Ovary (tissue), 9 donors: ENCODE measurements around the gene NANS. TPM values are rescaled to one million over a fixed set of nuclear protein-coding genes. Genes with fewer than 3 reads are reported as not detected.
"Not testable (repeated sequence)": the region's sequence is repeated elsewhere in the genome, so short reads cannot be mapped to it uniquely, and the experiment has no call there.

Experiments
- DNase-seq, 5 donors: peaks; one replicate each; pipeline ENCODE4 v3.0.0-alpha.2; 2019 to 2020
- H3K27ac ChIP-seq, 2 donors: fragments of 200-600 bp; one replicate each; pipeline versions ENCODE4 v1.5.1 to v1.8.0; 2019 to 2022
- H3K27me3 ChIP-seq: fragments of 200-600 bp; one replicate; pipeline ENCODE4 v1.8.0; 2022
- H3K36me3 ChIP-seq: fragments of 200-600 bp; sonication (generic); one replicate; pipeline ENCODE4 v1.5.1; 2019
- H3K4me1 ChIP-seq: one replicate; pipeline ENCODE4 v1.8.1; 2013; ENCODE audit warnings: mild to moderate bottlenecking, moderate library complexity; ENCODE audit not compliant: insufficient read depth
- H3K4me3 ChIP-seq: fragments of 200-600 bp; sonication (generic); one replicate; pipeline ENCODE4 v1.5.1; 2017
- H3K9me3 ChIP-seq, 2 donors: fragments of 200-600 bp in 1 of 2; sonication (generic) in 1 of 2; one replicate each; pipeline versions ENCODE4 v1.5.1 to v1.8.1; 2013 to 2019; ENCODE audit warnings: mild to moderate bottlenecking in 1 of 2, moderate library complexity in 1 of 2
- CTCF ChIP-seq, 3 donors: fragments of 450-650 bp in 2 of 3; fragments of 200-600 bp in 1 of 3; IDR thresholded peaks; one replicate each; pipeline versions ENCODE4 v1.5.1 to v1.8.0; 2016 to 2022; ENCODE audit warnings: antibody characterized with exemption in 3 of 3, mild to moderate bottlenecking in 1 of 3
- EP300 ChIP-seq: sonication (generic); formaldehyde crosslinking; IDR thresholded peaks from one replicate; pipeline ENCODE4 v1.6.1; 2017; ENCODE audit warnings: antibody characterized with exemption
- POLR2A ChIP-seq: fragments of 450-650 bp; IDR thresholded peaks from one replicate; pipeline ENCODE4 v1.6.1; 2017; ENCODE audit warnings: antibody characterized with exemption, mild to moderate bottlenecking, moderate library complexity
- WGBS, 3 donors: extraction: QIAGEN DNeasy Blood & Tissue Kit in 1 of 3; methylation state at CpG; one replicate each; pipeline versions ENCODE4 v1.1.5 to v1.1.7; 2013 to 2017; 5-methylcytosine and 5-hydroxymethylcytosine counted together
- intact Hi-C, 4 donors: fragments of 100-400 bp; cut with DNase I; formaldehyde crosslinking; loops; one replicate each; pipeline versions ENCODE4 v1.11.0 to v1.15.1; 2022 to 2023
- polyA plus RNA-seq, 2 donors: library from polyadenylated mRNA; stranded (reverse); fragments of 200-250 nt in 1 of 2; fragments of 350-450 nt in 1 of 2; fragmentation: Illumina TruSeq in 1 of 2; extraction: RNeasy Lipid Tissue Mini Kit (QIAGEN cat#74804) in 1 of 2; gene quantifications; one replicate each; pipeline ENCODE4 v1.2.3, GENCODE V29; 2013 to 2014
- total RNA-seq, 7 donors: library from RNA; depleted of rRNA in 2 of 7; stranded (reverse); fragments of >200 nt in 2 of 7; fragmentation: NEBNext Ultra II Directional in 3 of 7; extraction: Animal tissue kit (Norgen Biotek cat#: 25700) in 3 of 7; gene quantifications; one replicate each; pipeline versions ENCODE4 v1.1.0 to v1.2.4, GENCODE V29; 2016 to 2023
- donor health status: DM: no; HTN: no; CAD: no; lungs with moderate emphysema.
- donor health status: DM: no; HTN: no; CAD: no.
- donor health status: Bipolar disorder and iron deficiency.
- donor health status: DM: yes; HTN: yes; CAD: no.
- donor health status: DM: no; HTN: no; CAD: no.
- donor health status: DM: yes; HTN: yes; CAD: no.

NANS gene
- total and polyA plus RNA-seq, 9 donors = 24.1 to 43.8 (median 33.8) TPM

GRCh38 chr9:98108531-98109031 is 52.0 kb downstream of the NANS start:
- Histone ChIP-seq H3K4me1 (no peaks in the 10 kb centered on the region), H3K27me3 (no peaks in the 10 kb centered on the region), H3K4me3 (no peak overlapping the region), H3K9me3 (no peaks in the 10 kb centered on the region), H3K27ac (no peak overlapping the region), H3K36me3 (no peaks in the 10 kb centered on the region)
- intact Hi-C loops = no loop called here
- TF ChIP-seq CTCF (IDR thresholded peaks at IDR 0.05) = no peak
- no peak for TF ChIP-seq EP300
- no peak for TF ChIP-seq POLR2A
- DNase-seq = no peak
- WGBS, 3 donors = 85 to 93% (median 92%) methylated on average over 5 of the region's 5 CpGs

GRCh38 chr9:98109052-98109451 is 52.5 kb downstream of the NANS start:
- Histone ChIP-seq H3K9me3 (no peaks in the 10 kb centered on the region), H3K36me3 (no peaks in the 10 kb centered on the region), H3K4me3 (no peak overlapping the region), H3K27ac (no peak overlapping the region), H3K27me3 (no peaks in the 10 kb centered on the region), H3K4me1 (no peaks in the 10 kb centered on the region)
- intact Hi-C loops = no loop called here
- WGBS, 3 donors = 73 to 76% (median 75%) methylated on average over 3 of the region's 3 CpGs
- TF ChIP-seq POLR2A (no peak), EP300 (no peak), CTCF (IDR thresholded peaks at IDR 0.05) (no peak)
- no peak for DNase-seq

- DNase-seq, H3K4me1 ChIP-seq, H3K27me3 ChIP-seq, H3K9me3 ChIP-seq, H3K36me3 ChIP-seq, H3K27ac ChIP-seq, intact Hi-C loops, H3K4me3 ChIP-seq: not testable (repeated sequence)
- WGBS, 3 donors = 96 to 98% (median 98%) methylated on average over 6 of the region's 6 CpGs
Measured at GRCh38 chr9:98117097-98117496, 60.6 kb downstream of the NANS start.

- DNase-seq = no peak
- intact Hi-C loops = no loop called here
- H3K27ac ChIP-seq = peak overlapping the region in 1 of 2 donors; percentile 20
- WGBS, 3 donors = 51 to 69% (median 57%) methylated on average over 5 of the region's 5 CpGs
- peak overlapping the region; percentile 55 for H3K4me3 ChIP-seq
- H3K36me3 ChIP-seq = no peaks in the 10 kb centered on the region
- H3K4me1 ChIP-seq = peaks cover 2% of the 10 kb centered on the region
- H3K9me3 ChIP-seq = no peaks in the 10 kb centered on the region
- H3K27me3 ChIP-seq = no peaks in the 10 kb centered on the region
- TF ChIP-seq CTCF (IDR thresholded peaks at IDR 0.05) (no peak), EP300 (no peak), POLR2A (no peak)
Measured at GRCh38 chr9:98117984-98118639, 61.6 kb downstream of the NANS start.
